Activated CD8-positive, alpha-beta memory T cell treated with anti-CD3 and anti-CD28 coated beads, Interleukin-2, amount 50 U/mL, for 24 hours (primary cell): ENCODE data around the gene FHIT.

Experiments
- DNase-seq: peaks from one replicate; pipeline ENCODE4 v3.0.0-alpha.2; 2020; ENCODE audit errors: extremely low read depth

FHIT gene

DNA sequence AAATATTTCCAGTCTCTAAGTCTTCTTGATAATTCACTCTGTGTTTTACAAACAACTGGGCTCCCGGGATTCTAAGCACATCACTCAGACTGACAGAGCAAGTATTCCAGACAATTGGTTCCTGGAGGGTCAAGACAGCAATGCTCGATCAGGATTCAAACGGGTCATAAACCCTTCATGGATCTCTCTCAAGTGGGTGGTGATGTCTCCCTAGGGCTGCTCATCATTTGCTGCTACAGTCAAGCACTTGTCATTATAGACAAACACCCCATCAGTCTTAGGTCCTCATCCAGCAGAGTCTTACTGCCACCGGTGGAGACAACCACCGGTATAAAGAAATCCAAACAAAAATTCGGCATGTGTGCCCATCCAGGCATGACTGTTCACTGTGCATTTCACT lies 921.1 kb downstream of the FHIT start:
- DNase-seq = no peak

GRCh38 chr3:60325610-60326170 lies 925.6 kb downstream of the FHIT start:
- DNase-seq = no peak

- no peak for DNase-seq
Observed at GRCh38 chr3:60323651-60324050, 927.6 kb downstream of the FHIT start.

DNA sequence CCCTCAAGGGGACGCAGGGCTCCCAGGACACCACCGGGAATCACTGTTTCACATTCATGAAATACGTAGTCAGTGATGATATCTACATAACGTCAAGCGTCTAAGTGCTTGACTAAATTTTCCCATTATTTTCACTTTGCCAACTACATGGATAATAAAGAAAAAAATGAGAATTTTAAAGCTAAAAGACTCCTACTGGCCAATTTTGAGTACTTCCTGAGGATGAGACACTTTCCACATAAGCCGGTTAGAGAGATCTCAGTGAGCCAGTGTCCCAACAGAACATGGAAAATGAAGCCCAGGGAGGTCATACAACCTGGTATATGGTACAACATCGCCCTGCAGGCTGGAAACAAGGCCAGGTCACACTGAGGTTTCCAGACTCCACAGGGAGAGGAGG lies 928.1 kb downstream of the FHIT start:
- no peak for DNase-seq

DNA sequence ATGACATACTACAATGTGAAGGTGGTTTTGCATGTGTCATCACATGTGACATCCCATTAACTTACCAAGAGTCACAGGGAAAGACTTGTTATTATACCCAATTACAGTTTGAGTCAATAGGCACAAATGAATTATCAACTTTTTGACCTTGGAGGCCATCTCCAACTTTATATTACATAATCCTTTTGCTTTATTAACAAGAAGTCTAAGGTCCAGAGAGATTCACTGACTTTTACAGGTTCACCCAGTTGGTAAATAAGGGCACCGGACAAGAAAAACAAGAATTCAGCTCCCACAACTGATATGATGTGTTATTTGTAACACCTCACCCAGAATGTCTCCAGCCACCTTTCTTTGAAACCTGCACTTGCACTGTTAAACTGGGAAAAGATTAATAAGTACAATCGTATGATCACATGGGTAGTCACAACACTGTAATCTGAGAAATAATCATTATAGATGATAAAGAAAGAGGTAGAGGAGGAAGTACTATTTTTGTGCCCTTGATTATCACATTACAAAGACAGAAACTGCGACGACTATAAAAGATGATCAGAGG lies 928.9 kb downstream of the FHIT start:
- no peak for DNase-seq

GRCh38 chr3:60319179-60319858 lies 931.9 kb downstream of the FHIT start:
- no peak for DNase-seq

DNA sequence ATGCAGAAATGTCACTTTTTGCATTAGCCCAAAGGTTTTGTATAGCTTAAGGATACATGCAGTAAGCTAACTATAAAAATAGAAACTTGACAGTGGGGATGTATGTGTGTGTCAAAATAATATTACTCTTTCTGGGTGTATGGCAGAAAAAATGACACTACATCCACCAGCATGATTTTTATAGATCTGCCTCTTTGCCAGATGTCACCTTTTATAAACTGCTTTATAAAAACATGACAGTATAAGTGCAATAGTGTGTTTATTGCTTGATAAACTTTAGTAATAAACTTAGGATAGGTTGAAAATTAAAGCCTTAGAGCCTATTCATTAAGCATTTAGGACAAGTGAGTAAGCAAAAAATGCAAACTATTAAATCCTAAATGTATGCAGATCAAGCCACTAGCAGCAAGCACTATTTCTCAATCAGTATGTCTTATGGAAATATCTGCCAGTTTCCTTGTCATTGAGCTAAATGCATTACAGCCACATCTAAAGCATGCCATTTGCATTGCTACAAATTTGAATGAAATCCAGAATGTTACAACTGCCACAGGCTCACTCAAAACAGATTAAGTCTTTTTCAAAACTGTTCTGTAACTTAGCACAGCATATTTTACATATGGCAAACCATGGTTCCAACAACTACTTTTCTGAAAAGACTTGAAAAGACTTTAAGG lies 935.0 kb downstream of the FHIT start:
- DNase-seq = no peak

DNA sequence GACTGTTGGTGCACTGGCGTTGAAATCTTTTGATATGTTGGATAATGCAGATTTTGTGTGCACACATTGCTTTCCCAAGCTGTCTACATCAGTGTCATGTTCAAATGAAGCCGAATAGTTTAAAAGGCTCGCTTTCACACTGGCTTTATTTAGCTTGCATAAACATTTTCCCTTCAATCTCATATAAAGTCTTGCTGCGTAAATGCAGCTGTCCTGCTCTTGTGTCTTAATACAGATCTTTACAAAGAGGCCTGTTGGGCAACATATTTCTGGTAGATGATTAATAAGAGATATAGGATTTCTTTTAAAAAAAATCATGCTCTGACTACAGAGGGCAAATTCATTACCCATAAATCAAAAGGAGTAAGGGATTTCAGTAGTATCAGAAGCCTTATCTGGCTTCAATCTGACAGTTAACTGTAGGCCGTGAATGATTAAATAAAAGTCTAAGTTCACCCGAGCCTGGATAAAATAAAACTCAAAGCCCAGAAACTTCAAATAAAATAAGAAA lies 937.2 kb downstream of the FHIT start:
- no peak for DNase-seq

DNA sequence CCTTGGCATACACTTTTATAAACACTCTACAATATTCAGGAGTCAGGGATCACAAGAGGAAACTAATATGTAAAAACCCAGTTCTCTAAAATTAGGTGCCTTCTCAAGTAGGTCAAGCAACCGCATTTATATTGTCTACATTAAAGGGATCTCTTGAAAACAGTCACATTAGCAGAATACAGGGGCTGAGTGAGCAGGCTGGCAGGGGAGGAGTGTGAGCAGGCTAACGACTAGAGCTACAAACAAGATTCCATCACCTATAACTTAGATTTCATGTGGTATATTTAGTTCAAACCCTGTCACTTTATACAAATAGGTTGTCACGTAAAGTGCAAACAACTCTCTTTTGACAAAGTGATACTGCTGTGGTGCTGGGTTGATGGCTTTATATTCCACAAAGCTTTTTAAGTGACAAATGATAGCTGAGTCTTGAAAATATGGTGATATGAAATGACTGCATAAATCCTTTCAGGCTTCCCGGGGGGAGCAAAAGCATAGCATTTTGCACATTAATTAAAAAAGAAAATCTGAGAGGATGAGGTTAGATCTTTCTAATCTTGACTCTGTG lies 937.9 kb downstream of the FHIT start:
- no peak for DNase-seq

- no peak for DNase-seq
Observed at GRCh38 chr3:60309539-60310268, 941.5 kb downstream of the FHIT start.

DNA sequence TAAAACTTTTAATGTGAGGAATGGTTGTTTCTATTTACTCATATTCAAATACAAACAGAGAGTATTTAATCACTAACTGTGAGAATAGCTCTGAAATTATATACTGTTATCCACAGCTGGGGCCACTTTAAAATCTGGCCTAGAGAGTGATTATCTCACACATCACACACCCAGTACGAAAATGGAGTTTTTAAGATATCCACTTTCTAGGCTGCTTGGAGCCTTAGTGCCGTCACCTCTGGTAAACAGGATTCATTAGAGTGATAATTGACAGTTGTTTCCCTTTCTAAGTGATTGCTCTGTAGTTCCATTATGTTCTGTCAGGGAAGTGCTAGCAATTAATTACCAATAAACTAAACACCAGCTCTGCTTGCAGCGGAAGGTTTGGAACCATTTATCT lies 942.4 kb downstream of the FHIT start:
- DNase-seq = no peak

DNA sequence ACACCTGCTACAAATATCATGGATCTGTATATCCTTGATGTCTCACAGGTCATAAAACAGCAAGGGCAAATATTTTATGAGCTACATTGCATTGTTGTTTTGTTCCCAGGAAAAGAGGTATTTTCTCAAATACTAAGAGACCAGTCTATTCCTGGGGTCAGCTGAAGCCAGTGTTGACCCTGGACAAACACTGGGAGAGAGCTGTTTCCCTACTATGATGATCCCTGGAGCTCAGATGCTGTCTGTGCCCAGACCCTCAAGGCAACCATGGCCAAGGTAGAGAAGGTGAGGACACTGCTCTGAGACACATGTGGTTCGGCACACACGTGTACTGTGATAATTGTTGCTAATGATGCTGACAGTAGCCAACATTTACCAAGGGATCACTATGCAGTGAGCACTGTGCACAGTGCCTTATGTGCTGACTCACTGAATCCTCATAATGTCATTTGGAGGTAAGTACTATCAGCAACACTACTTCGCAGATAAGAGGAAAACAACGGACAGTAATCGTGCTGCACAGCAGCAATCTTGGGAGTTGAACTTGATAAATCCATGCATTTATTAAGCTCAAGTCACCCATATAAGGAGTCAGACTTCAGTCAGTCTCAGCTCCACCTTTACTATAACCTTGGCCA lies 943.6 kb downstream of the FHIT start:
- DNase-seq = no peak

GRCh38 chr3:60304112-60304511 lies 947.1 kb downstream of the FHIT start:
- DNase-seq = no peak

DNA sequence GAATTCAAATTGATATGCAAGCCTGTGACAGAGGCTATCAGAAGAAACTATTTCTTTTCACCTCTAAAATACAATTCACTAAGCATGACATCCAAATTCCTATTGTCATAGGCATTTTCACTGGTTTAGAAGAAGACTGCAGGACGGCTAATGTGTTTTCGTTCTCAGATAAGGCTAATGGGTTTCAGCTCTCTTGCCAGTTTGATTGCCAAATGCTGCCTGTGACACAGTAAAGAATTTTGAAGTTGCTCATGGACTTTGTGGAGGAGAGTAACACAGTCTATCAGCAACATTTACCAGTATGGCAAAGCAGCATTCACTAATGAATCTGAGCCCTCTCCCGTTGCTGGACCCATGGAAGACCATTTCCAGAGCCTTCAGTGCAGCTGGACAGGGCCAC lies 948.1 kb downstream of the FHIT start:
- DNase-seq = no peak

- no peak for DNase-seq
Observed at GRCh38 chr3:60301142-60301541, 950.1 kb downstream of the FHIT start.

GRCh38 chr3:60298141-60298540 lies 953.1 kb downstream of the FHIT start:
- no peak for DNase-seq

DNA sequence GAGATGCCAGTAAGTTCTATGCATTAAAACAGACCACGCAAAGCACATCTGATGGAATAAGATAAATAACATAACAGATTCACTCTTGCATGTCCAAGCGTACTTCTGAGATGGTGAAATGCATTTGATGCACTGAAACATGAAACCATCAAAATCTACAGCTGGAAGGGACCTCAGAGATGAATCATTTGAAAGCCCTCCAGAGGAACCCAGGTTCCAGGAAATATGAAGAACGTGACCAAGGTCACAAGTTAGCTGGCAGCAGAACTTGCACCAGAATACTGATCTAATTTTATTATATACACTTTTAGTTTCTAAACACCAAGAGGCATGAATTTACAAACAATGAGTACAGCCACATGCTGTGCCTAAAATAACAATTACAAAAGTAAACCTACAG lies 957.1 kb downstream of the FHIT start:
- DNase-seq = no peak

DNA sequence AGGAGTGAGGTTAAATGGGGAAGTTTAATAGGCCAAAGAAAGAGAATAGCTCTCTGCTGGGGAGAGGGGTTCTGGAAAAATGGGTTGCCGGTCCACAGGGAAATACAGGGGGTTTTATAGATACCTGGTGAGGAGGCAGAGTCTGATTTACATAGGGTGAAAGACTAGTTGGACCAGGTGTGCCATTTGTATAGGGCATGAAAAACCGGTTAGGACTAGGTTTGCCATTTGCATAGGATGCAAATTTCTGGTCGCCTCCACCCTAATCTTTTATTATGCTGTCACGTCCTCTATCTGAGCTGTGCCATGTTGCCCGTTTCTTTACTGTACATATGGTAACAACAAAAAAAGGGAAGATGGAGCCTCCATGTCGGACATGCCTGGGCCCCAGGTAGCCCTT lies 960.1 kb downstream of the FHIT start:
- DNase-seq = no peak

- no peak for DNase-seq
Observed at GRCh38 chr3:60290122-60290492, 961.1 kb downstream of the FHIT start.

- no peak for DNase-seq
Observed at GRCh38 chr3:60289341-60290121, 961.7 kb downstream of the FHIT start.

DNA sequence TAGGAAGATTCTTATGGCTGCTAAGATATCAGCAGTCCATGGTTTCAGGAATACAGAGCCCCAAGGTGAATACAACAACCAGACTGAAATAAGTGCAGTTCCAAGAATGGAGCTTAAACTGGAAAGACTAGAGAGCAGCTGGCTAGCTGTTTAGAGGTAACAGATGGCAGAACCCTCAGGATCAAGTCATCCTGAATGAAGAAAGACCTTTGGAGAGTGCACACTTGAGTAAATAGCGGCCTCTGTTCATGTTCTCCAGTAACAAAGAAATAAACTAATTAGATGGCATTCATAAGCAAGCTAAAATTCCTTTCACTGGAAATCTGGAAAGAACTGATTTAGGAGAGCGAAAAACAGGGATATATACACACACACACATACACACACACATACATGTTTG lies 968.4 kb downstream of the FHIT start:
- DNase-seq = no peak
